Measurements from ENCODE around the gene SH3BP2. TPM values are rescaled to one million over a fixed set of nuclear protein-coding genes. Genes with fewer than 3 reads are reported as not detected.

The SH3BP2 gene
- polyA plus RNA-seq, 1 donor: 45.9 TPM

- H3K4me1 ChIP-seq (ENCODE audit: control insufficient read depth, insufficient read depth, low read length): no peaks in the 10 kb centered on the region
- WGBS (ENCODE audit: insufficient coverage, low lambda C conversion rate): 100% methylated on average over 1 of the region's 3 CpGs
Observed at GRCh38 chr4:2839060-2839459, 46.2 kb downstream of the SH3BP2 start.

GRCh38 chr4:2842687-2843262 lies 49.9 kb downstream of the SH3BP2 start:
- peaks cover 7% of the 10 kb centered on the region for H3K4me1 ChIP-seq (ENCODE audit: control insufficient read depth, insufficient read depth, low read length)
- DNase-seq: no peak

More at GRCh38 chr4:2839060-2839459, 46.2 kb downstream of the SH3BP2 start:
- Histone ChIP-seq H3K27me3 (ENCODE audit: control insufficient read depth, insufficient read depth, low read length) (no peaks in the 10 kb centered on the region), H3K9me3 (ENCODE audit: control insufficient read depth, low read depth, low read length) (no peaks in the 10 kb centered on the region), H3K36me3 (ENCODE audit: control insufficient read depth, insufficient read depth, low read length) (peaks cover 19% of the 10 kb centered on the region), H3K27ac (ENCODE audit: low read length) (no peak overlapping the region), H3K4me3 (ENCODE audit: low read length) (no peak overlapping the region)
- DNase-seq: no peak

GRCh38 chr4:2843263-2843940 lies 50.5 kb downstream of the SH3BP2 start, which contains the start of gene ADD1:
TSS of gene ADD1 (plus strand) at chr4:2843844. CDS start at chr4:2875916, 32,072 bp downstream.
- Histone ChIP-seq H3K9me3 (ENCODE audit: control insufficient read depth, low read depth, low read length) (no peaks in the 10 kb centered on the region), H3K4me3 (ENCODE audit: low read length) (peak within 1 kb of the TSS; percentile 93), H3K36me3 (ENCODE audit: control insufficient read depth, insufficient read depth, low read length) (no peaks in the 10 kb centered on the region), H3K4me1 (ENCODE audit: control insufficient read depth, insufficient read depth, low read length) (peaks cover 7% of the 10 kb centered on the region), H3K27ac (ENCODE audit: low read length) (peak within 1 kb of the TSS; percentile 91), H3K27me3 (ENCODE audit: control insufficient read depth, insufficient read depth, low read length) (no peaks in the 10 kb centered on the region)
- WGBS (ENCODE audit: insufficient coverage, low lambda C conversion rate): no CpG with 5 or more reads among the region's 65 CpGs
- peak; percentile 96 to 99 for DNase-seq

More at GRCh38 chr4:2842687-2843262, 49.9 kb downstream of the SH3BP2 start:
- H3K27me3 ChIP-seq (ENCODE audit: control insufficient read depth, insufficient read depth, low read length): no peaks in the 10 kb centered on the region
- peak overlapping the region; percentile 85 for H3K4me3 ChIP-seq (ENCODE audit: low read length)
- H3K27ac ChIP-seq (ENCODE audit: low read length): peak overlapping the region; percentile 84
- no peaks in the 10 kb centered on the region for H3K36me3 ChIP-seq (ENCODE audit: control insufficient read depth, insufficient read depth, low read length)
- WGBS (ENCODE audit: insufficient coverage, low lambda C conversion rate): no CpG with 5 or more reads among the region's 10 CpGs
- no peaks in the 10 kb centered on the region for H3K9me3 ChIP-seq (ENCODE audit: control insufficient read depth, low read depth, low read length)

- Histone ChIP-seq H3K4me1 (ENCODE audit: control insufficient read depth, insufficient read depth, low read length) (peaks cover 12% of the 10 kb centered on the region), H3K9me3 (ENCODE audit: control insufficient read depth, low read depth, low read length) (no peaks in the 10 kb centered on the region), H3K27me3 (ENCODE audit: control insufficient read depth, insufficient read depth, low read length) (no peaks in the 10 kb centered on the region), H3K4me3 (ENCODE audit: low read length) (peak overlapping the region; percentile 93), H3K36me3 (ENCODE audit: control insufficient read depth, insufficient read depth, low read length) (no peaks in the 10 kb centered on the region), H3K27ac (ENCODE audit: low read length) (peak overlapping the region; percentile 91)
- DNase-seq: peak in 1 of 2 donors; percentile 50
- WGBS (ENCODE audit: insufficient coverage, low lambda C conversion rate): 0% methylated on average over 8 of the region's 74 CpGs
Observed at GRCh38 chr4:2843941-2844584, 51.2 kb downstream of the SH3BP2 start.

DNA sequence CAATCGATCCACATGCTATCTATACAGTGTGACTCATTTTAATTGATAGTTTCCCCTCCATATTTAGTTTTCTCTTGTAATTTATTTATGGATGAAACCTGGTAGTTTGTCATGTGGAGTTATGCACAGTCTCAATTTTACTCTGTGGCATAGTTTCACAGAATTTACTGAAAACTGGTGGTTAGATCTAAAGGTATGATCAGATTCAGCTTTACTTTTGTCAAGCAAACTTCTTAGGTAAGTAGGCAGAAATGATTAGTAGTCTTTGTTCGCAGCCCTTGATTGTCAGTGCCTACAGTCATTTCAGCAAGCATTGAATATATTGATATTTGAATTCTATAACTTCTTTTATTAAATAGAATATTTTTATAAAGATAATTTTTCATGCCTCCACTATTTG lies 53.3 kb downstream of the SH3BP2 start:
- H3K4me3 ChIP-seq (ENCODE audit: low read length): no peak overlapping the region
- no peaks in the 10 kb centered on the region for H3K27me3 ChIP-seq (ENCODE audit: control insufficient read depth, insufficient read depth, low read length)
- peaks cover 23% of the 10 kb centered on the region for H3K4me1 ChIP-seq (ENCODE audit: control insufficient read depth, insufficient read depth, low read length)
- H3K27ac ChIP-seq (ENCODE audit: low read length): no peak overlapping the region
- WGBS (ENCODE audit: insufficient coverage, low lambda C conversion rate): 94% methylated on average over 2 of the region's 2 CpGs
- H3K9me3 ChIP-seq (ENCODE audit: control insufficient read depth, low read depth, low read length): no peaks in the 10 kb centered on the region
- no peak for DNase-seq
- H3K36me3 ChIP-seq (ENCODE audit: control insufficient read depth, insufficient read depth, low read length): no peaks in the 10 kb centered on the region

DNA sequence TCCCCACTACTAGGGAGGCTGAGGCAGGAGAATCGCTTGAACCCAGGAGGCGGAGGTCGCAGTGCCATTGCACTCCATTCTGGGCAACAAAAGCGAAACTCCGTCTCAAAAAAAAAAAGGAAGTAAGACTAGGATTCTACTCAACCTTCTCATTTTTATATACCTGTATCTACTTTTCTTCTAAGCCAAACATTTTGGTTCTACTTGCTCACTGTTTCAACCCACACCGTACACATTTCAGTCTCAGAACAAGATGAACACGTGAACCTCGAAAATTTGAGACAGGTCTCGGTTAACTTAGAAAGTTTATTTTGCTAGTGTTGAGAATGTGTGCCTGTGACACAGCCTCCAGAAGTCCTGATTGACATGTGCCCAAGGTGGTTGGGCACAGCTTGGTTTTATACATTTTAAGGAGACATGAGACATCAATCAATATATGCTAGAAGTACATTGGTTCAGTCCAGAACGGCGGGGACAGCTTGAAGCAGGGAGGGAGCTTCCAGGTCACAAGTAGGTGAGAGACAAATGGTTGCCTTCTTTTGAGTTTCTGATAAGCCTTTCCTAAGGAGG lies 54.5 kb downstream of the SH3BP2 start:
- DNase-seq: no peak
- no peak overlapping the region for H3K4me3 ChIP-seq (ENCODE audit: low read length)
- 85% methylated on average over 2 of the region's 11 CpGs for WGBS (ENCODE audit: insufficient coverage, low lambda C conversion rate)
- H3K27me3 ChIP-seq (ENCODE audit: control insufficient read depth, insufficient read depth, low read length): no peaks in the 10 kb centered on the region
- H3K27ac ChIP-seq (ENCODE audit: low read length): no peak overlapping the region
- no peaks in the 10 kb centered on the region for H3K9me3 ChIP-seq (ENCODE audit: control insufficient read depth, low read depth, low read length)
- H3K36me3 ChIP-seq (ENCODE audit: control insufficient read depth, insufficient read depth, low read length): no peaks in the 10 kb centered on the region
- H3K4me1 ChIP-seq (ENCODE audit: control insufficient read depth, insufficient read depth, low read length): peaks cover 23% of the 10 kb centered on the region

DNA sequence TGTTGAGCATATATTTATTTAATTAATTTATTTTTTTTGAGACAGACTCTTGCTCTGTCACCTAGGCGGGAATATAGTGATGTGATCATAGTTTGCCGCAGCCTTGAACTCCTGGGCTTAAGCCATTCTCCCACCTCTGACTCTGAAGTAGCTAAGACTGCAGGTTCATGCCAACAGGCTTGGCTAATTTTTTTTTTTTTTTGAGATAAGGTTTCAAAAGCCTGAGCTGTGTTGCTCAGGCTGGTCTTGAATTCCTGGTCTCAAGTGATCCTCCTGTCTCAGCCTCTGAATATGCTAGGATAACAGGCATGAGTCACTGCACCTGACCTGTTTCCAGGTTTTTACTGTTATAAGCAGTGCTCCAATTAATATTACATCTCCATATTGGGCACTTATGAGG lies 55.6 kb downstream of the SH3BP2 start:
- 80% methylated on average over 1 of the region's 2 CpGs for WGBS (ENCODE audit: insufficient coverage, low lambda C conversion rate)
- DNase-seq: peak in 1 of 2 donors; percentile 24
- peak overlapping the region; percentile 61 for H3K27ac ChIP-seq (ENCODE audit: low read length)
- no peaks in the 10 kb centered on the region for H3K36me3 ChIP-seq (ENCODE audit: control insufficient read depth, insufficient read depth, low read length)
- H3K4me1 ChIP-seq (ENCODE audit: control insufficient read depth, insufficient read depth, low read length): peaks cover 26% of the 10 kb centered on the region
- no peaks in the 10 kb centered on the region for H3K9me3 ChIP-seq (ENCODE audit: control insufficient read depth, low read depth, low read length)
- no peaks in the 10 kb centered on the region for H3K27me3 ChIP-seq (ENCODE audit: control insufficient read depth, insufficient read depth, low read length)
- no peak overlapping the region for H3K4me3 ChIP-seq (ENCODE audit: low read length)

DNA sequence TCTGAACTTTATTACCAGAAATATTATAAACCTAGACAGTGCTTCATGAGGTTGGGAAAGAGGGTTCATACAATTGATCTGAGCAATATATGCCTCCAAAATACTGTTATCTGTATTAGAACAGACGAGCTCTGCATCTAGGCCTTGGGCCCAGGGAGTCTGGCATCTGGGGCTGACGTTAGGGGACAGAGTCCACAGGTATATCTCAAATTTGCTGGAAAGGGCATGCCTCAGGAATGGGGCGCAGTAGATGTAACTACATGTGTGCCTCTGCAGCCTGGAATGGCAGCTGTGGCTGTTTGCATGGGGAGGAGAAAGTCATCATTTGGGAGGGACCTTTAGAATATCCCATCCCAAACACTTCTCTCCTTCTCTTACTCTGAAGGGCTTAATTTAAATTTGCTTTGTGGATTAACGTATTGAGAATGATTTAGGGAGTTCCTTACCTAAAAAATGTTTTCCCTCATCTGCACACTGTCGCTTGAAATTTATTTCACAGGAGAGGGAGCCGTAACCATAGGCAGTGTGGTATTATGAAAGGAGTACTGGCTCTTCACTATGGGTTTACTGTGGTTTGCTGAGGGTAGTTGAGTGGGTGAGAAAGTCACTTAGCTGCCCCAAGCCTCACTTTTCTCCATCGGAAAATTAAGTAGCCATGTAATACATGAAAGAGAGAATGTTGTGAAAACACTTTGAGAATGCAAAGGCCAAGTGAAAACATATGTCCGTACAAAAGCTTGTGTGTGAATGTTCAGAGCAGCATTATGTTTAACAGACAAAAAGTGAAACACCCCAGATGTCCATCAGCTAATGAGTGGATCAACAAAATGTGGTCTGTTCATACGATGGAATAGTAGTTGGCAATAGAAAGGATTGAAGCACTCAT lies 56.6 kb downstream of the SH3BP2 start:
- DNase-seq: peak; percentile 78 to 86
- Histone ChIP-seq H3K27me3 (ENCODE audit: control insufficient read depth, insufficient read depth, low read length) (no peaks in the 10 kb centered on the region), H3K4me1 (ENCODE audit: control insufficient read depth, insufficient read depth, low read length) (peaks cover 26% of the 10 kb centered on the region), H3K4me3 (ENCODE audit: low read length) (no peak overlapping the region), H3K9me3 (ENCODE audit: control insufficient read depth, low read depth, low read length) (no peaks in the 10 kb centered on the region), H3K27ac (ENCODE audit: low read length) (peak overlapping the region; percentile 61), H3K36me3 (ENCODE audit: control insufficient read depth, insufficient read depth, low read length) (peaks cover 8% of the 10 kb centered on the region)
- WGBS (ENCODE audit: insufficient coverage, low lambda C conversion rate): 79% methylated on average over 2 of the region's 9 CpGs

DNA sequence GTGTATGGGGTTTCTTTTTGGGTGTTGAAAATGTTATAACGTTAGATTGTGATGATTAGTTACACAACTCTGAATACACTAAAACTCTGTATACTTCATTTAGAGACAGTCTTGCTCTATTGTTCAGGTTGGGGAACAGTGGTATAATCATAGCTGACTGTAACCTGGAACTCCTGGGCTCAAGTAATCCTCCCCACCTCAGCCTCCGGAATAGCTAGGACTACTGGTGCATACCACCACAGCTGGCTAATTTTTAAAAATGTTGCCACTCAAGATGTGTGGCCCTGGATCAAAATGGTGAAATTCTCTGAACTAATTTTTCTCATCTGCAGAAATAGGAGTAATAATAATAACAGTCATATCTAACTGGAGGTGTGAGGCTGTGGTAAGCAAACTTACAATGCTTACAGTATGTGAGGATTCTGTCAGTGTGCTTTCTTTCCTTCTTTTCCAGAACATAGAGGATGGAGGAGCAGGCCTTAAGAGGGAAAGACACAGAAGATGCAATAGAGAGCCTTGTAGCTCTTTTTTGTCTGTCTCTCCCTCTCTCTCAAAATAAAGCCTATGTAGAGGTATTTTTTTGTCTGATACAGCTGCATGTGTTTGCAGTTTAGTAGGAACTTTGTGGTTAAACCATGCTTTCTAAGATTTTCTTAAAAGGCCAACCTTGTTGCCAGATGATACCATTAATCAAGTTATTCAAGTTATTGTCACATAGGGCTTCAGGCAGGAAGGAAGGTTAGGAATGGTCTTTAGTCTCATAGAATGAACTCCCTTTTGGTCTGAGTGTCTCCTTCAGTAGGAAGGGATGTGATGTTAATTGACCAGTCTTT lies 58.3 kb downstream of the SH3BP2 start:
- Histone ChIP-seq H3K27ac (ENCODE audit: low read length) (no peak overlapping the region), H3K4me1 (ENCODE audit: control insufficient read depth, insufficient read depth, low read length) (peaks cover 18% of the 10 kb centered on the region)

More for the DNA sequence above, 58.3 kb downstream of the SH3BP2 start:
- peaks cover 12% of the 10 kb centered on the region for H3K36me3 ChIP-seq (ENCODE audit: control insufficient read depth, insufficient read depth, low read length)
- DNase-seq: no peak
- H3K4me3 ChIP-seq (ENCODE audit: low read length): no peak overlapping the region
- no peaks in the 10 kb centered on the region for H3K9me3 ChIP-seq (ENCODE audit: control insufficient read depth, low read depth, low read length)
- no CpG with 5 or more reads among the region's 2 CpGs for WGBS (ENCODE audit: insufficient coverage, low lambda C conversion rate)
- no peaks in the 10 kb centered on the region for H3K27me3 ChIP-seq (ENCODE audit: control insufficient read depth, insufficient read depth, low read length)

All from large intestine (tissue), 3 donors.